ENCODE measurements around the gene SMAD3. TPM values are rescaled to one million over a fixed set of nuclear protein-coding genes. Genes with fewer than 3 reads are reported as not detected.

SMAD3 gene
- total RNA-seq, 1 donor from 2014 or later = 12.5 TPM

DNA sequence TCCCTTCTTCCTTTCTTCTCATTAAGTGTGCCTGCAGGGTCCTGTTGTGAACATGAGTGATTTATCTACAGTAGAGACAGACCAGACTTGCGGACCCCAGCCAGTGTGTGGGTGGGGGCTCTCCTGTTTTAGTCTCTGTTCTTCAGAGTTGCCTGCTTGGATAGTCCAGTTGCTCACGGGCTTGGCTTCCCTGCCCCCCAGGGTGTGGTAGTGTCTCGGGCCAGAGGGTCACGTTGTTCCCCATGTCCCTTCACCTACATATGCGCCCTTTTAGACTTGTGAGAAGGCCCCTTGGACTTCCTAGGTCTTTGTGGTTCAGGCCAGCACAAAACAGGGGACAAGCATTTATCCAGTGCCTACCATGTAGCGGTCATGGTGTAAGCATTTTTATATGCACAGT lies 103.3 kb downstream of the SMAD3 start:
- H3K27me3 Mint-ChIP-seq (ENCODE audit: insufficient read depth, low read depth) = peaks cover 6% of the 10 kb centered on the region
- Histone ChIP-seq H3K4me2 (no peak overlapping the region), H3K4me3 (no peak overlapping the region), H3K36me3 (no peaks in the 10 kb centered on the region), H3K79me2 (ENCODE audit: low read depth) (no peaks in the 10 kb centered on the region), H3F3A (ENCODE audit: low read depth) (peaks cover 8% of the 10 kb centered on the region), H4K20me1 (ENCODE audit: low read depth) (peaks cover 26% of the 10 kb centered on the region), H3K9ac (no peak overlapping the region), H2AFZ (replicated peaks) (no peak overlapping the region), H3K4me1 (peaks cover 13% of the 10 kb centered on the region), H3K9me3 (ENCODE audit: low read depth) (no peaks in the 10 kb centered on the region), H3K27me3 (no peaks in the 10 kb centered on the region), H3K27ac (no peak overlapping the region)
- H3K4me3 Mint-ChIP-seq = no peak overlapping the region
- peaks cover 53% of the 10 kb centered on the region for H3K36me3 Mint-ChIP-seq
- no peaks in the 10 kb centered on the region for H3K9me3 Mint-ChIP-seq
- no peak for TF ChIP-seq EZH2 (IDR thresholded peaks at IDR 0.05)
- TF ChIP-seq, protein P1, sequence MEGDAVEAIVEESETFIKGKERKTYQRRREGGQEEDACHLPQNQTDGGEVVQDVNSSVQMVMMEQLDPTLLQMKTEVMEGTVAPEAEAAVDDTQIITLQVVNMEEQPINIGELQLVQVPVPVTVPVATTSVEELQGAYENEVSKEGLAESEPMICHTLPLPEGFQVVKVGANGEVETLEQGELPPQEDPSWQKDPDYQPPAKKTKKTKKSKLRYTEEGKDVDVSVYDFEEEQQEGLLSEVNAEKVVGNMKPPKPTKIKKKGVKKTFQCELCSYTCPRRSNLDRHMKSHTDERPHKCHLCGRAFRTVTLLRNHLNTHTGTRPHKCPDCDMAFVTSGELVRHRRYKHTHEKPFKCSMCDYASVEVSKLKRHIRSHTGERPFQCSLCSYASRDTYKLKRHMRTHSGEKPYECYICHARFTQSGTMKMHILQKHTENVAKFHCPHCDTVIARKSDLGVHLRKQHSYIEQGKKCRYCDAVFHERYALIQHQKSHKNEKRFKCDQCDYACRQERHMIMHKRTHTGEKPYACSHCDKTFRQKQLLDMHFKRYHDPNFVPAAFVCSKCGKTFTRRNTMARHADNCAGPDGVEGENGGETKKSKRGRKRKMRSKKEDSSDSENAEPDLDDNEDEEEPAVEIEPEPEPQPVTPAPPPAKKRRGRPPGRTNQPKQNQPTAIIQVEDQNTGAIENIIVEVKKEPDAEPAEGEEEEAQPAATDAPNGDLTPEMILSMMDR (IDR thresholded peaks at IDR 0.05) = no peak
- no peak for TF ChIP-seq EZH2phosphoT487 (IDR thresholded peaks at IDR 0.05)
- peaks cover 38% of the 10 kb centered on the region for H3K4me1 Mint-ChIP-seq
- no peak for DNase-seq (ENCODE audit: low spot score)
- H3K27ac Mint-ChIP-seq = peak overlapping the region; percentile 32

DNA sequence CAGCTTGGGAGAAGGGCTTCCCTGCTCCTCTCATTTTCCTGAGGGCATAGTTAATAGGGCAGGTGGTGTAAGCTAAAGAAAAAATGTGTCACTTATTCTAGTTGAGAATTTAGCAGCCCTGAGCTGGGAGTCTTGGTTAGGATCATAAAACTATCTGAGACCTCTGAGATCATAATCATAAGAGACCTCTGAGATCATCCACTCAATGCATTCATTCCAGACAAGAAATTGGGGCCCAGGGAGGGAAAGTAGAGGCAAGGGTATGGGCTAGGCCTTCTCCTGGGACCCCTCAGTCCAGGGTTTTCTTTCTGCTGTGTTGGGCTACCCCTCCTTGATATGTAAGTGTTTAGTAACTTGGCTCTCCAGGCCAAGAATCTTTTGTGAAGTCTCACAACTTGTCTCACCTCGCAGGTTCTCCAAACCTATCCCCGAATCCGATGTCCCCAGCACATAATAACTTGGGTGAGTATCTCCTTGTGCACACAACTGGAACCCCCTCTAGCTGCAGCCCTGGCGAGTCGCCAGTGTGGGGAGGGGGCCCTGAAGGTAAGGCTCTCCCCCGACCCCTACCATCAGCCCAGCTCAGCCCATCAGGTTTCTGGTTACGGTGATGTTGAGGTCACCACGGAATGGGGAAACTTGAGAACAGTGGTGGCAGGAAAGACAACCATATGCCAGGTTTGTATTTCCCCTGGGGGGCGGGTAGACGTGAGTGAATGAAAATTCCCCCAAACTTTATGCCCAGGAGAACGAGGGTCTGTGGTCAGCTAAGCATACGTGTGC lies 104.9 kb downstream of the SMAD3 start:
- no peaks in the 10 kb centered on the region for H3K9me3 Mint-ChIP-seq
- peaks cover 65% of the 10 kb centered on the region for H3K36me3 Mint-ChIP-seq
- Histone ChIP-seq H3K4me1 (peaks cover 6% of the 10 kb centered on the region), H3K36me3 (no peaks in the 10 kb centered on the region), H3K9me3 (ENCODE audit: low read depth) (no peaks in the 10 kb centered on the region), H3K27ac (no peak overlapping the region), H3K27me3 (no peaks in the 10 kb centered on the region), H2AFZ (replicated peaks) (no peak overlapping the region), H4K20me1 (ENCODE audit: low read depth) (peaks cover 14% of the 10 kb centered on the region), H3F3A (ENCODE audit: low read depth) (peaks cover 6% of the 10 kb centered on the region), H3K4me2 (no peak overlapping the region), H3K79me2 (ENCODE audit: low read depth) (no peaks in the 10 kb centered on the region), H3K9ac (no peak overlapping the region), H3K4me3 (no peak overlapping the region)
- peaks cover 34% of the 10 kb centered on the region for H3K4me1 Mint-ChIP-seq
- DNase-seq (ENCODE audit: low spot score) = no peak
- TF ChIP-seq EZH2phosphoT487 (IDR thresholded peaks at IDR 0.05) = no peak
- TF ChIP-seq, protein P1 (IDR thresholded peaks at IDR 0.05) = no peak
- no peak for TF ChIP-seq EZH2 (IDR thresholded peaks at IDR 0.05)
- peaks cover 4% of the 10 kb centered on the region for H3K27me3 Mint-ChIP-seq (ENCODE audit: insufficient read depth, low read depth)
- H3K4me3 Mint-ChIP-seq = no peak overlapping the region
- no peak overlapping the region for H3K27ac Mint-ChIP-seq

GRCh38 chr15:67171471-67171870 lies 106.1 kb downstream of the SMAD3 start:
- peaks cover 2% of the 10 kb centered on the region for H3K27me3 Mint-ChIP-seq (ENCODE audit: insufficient read depth, low read depth)
- H3K36me3 Mint-ChIP-seq = peaks cover 64% of the 10 kb centered on the region
- H3K36me3 ChIP-seq = no peaks in the 10 kb centered on the region
- H3K4me1 ChIP-seq = peaks cover 9% of the 10 kb centered on the region
- H4K20me1 ChIP-seq (ENCODE audit: low read depth) = peaks cover 8% of the 10 kb centered on the region
- H3K27me3 ChIP-seq = no peaks in the 10 kb centered on the region
- no peak overlapping the region for H3K4me2 ChIP-seq
- no peaks in the 10 kb centered on the region for H3F3A ChIP-seq (ENCODE audit: low read depth)
- TF ChIP-seq EZH2phosphoT487 (IDR thresholded peaks at IDR 0.05) = no peak
- TF ChIP-seq EZH2 (IDR thresholded peaks at IDR 0.05) = no peak
- TF ChIP-seq, protein P1 (IDR thresholded peaks at IDR 0.05) = no peak
- H3K4me1 Mint-ChIP-seq = peaks cover 33% of the 10 kb centered on the region
- H3K4me3 ChIP-seq = no peak overlapping the region
- H3K27ac ChIP-seq = no peak overlapping the region
- H3K9me3 Mint-ChIP-seq = no peaks in the 10 kb centered on the region
- H3K27ac Mint-ChIP-seq = no peak overlapping the region
- no peak overlapping the region for H3K4me3 Mint-ChIP-seq
- no peak for DNase-seq (ENCODE audit: low spot score)
- H3K79me2 ChIP-seq (ENCODE audit: low read depth) = no peaks in the 10 kb centered on the region
- no peaks in the 10 kb centered on the region for H3K9me3 ChIP-seq (ENCODE audit: low read depth)
- no peak overlapping the region for H3K9ac ChIP-seq
- H2AFZ ChIP-seq (replicated peaks) = no peak overlapping the region
